Ovary (tissue), 9 donors: ENCODE data around the gene MACC1. TPM values are rescaled to one million over a fixed set of nuclear protein-coding genes. Genes with fewer than 3 reads are reported as not detected.

Experiments
- DNase-seq, 5 donors: peaks; one replicate each; pipeline ENCODE4 v3.0.0-alpha.2; 2019 to 2020
- H3K27ac ChIP-seq, 2 donors: fragments of 200-600 bp; one replicate each; pipeline versions ENCODE4 v1.5.1 to v1.8.0; 2019 to 2022
- H3K27me3 ChIP-seq: fragments of 200-600 bp; one replicate; pipeline ENCODE4 v1.8.0; 2022
- H3K36me3 ChIP-seq: fragments of 200-600 bp; sonication (generic); one replicate; pipeline ENCODE4 v1.5.1; 2019
- H3K4me1 ChIP-seq: one replicate; pipeline ENCODE4 v1.8.1; 2013; ENCODE audit warnings: mild to moderate bottlenecking, moderate library complexity; ENCODE audit not compliant: insufficient read depth
- H3K4me3 ChIP-seq: fragments of 200-600 bp; sonication (generic); one replicate; pipeline ENCODE4 v1.5.1; 2017
- H3K9me3 ChIP-seq, 2 donors: fragments of 200-600 bp in 1 of 2; sonication (generic) in 1 of 2; one replicate each; pipeline versions ENCODE4 v1.5.1 to v1.8.1; 2013 to 2019; ENCODE audit warnings: mild to moderate bottlenecking in 1 of 2, moderate library complexity in 1 of 2
- CTCF ChIP-seq, 3 donors: fragments of 450-650 bp in 2 of 3; fragments of 200-600 bp in 1 of 3; IDR thresholded peaks; one replicate each; pipeline versions ENCODE4 v1.5.1 to v1.8.0; 2016 to 2022; ENCODE audit warnings: antibody characterized with exemption in 3 of 3, mild to moderate bottlenecking in 1 of 3
- EP300 ChIP-seq: sonication (generic); formaldehyde crosslinking; IDR thresholded peaks from one replicate; pipeline ENCODE4 v1.6.1; 2017; ENCODE audit warnings: antibody characterized with exemption
- POLR2A ChIP-seq: fragments of 450-650 bp; IDR thresholded peaks from one replicate; pipeline ENCODE4 v1.6.1; 2017; ENCODE audit warnings: antibody characterized with exemption, mild to moderate bottlenecking, moderate library complexity
- WGBS, 3 donors: extraction: QIAGEN DNeasy Blood & Tissue Kit in 1 of 3; methylation state at CpG; one replicate each; pipeline versions ENCODE4 v1.1.5 to v1.1.7; 2013 to 2017; 5-methylcytosine and 5-hydroxymethylcytosine counted together
- intact Hi-C, 4 donors: fragments of 100-400 bp; cut with DNase I; formaldehyde crosslinking; loops; one replicate each; pipeline versions ENCODE4 v1.11.0 to v1.15.1; 2022 to 2023
- polyA plus RNA-seq, 2 donors: library from polyadenylated mRNA; stranded (reverse); fragments of 200-250 nt in 1 of 2; fragments of 350-450 nt in 1 of 2; fragmentation: Illumina TruSeq in 1 of 2; extraction: RNeasy Lipid Tissue Mini Kit (QIAGEN cat#74804) in 1 of 2; gene quantifications; one replicate each; pipeline ENCODE4 v1.2.3, GENCODE V29; 2013 to 2014
- total RNA-seq, 7 donors: library from RNA; depleted of rRNA in 2 of 7; stranded (reverse); fragments of >200 nt in 2 of 7; fragmentation: NEBNext Ultra II Directional in 3 of 7; extraction: Animal tissue kit (Norgen Biotek cat#: 25700) in 3 of 7; gene quantifications; one replicate each; pipeline versions ENCODE4 v1.1.0 to v1.2.4, GENCODE V29; 2016 to 2023
- donor health status: DM: no; HTN: no; CAD: no; lungs with moderate emphysema.
- donor health status: DM: no; HTN: no; CAD: no.
- donor health status: Bipolar disorder and iron deficiency.
- donor health status: DM: yes; HTN: yes; CAD: no.
- donor health status: DM: no; HTN: no; CAD: no.
- donor health status: DM: yes; HTN: yes; CAD: no.

MACC1 gene
- total and polyA plus RNA-seq, 9 donors: 0.05 to 3.5 (median 0.33) TPM; not detected in 2

- no peaks in the 10 kb centered on the region for H3K4me1 ChIP-seq
- H3K27ac ChIP-seq: no peak overlapping the region
- no peak for DNase-seq
- H3K9me3 ChIP-seq: no peaks in the 10 kb centered on the region
- TF ChIP-seq CTCF (IDR thresholded peaks at IDR 0.05): no peak
- no peak for TF ChIP-seq POLR2A
- no peak for TF ChIP-seq EP300
- no peak overlapping the region for H3K4me3 ChIP-seq
- H3K36me3 ChIP-seq: no peaks in the 10 kb centered on the region
- H3K27me3 ChIP-seq: no peaks in the 10 kb centered on the region
- intact Hi-C loops: no loop called here
Observed at GRCh38 chr7:20228654-20229053, 11.5 kb upstream of the MACC1 start.

- intact Hi-C loops: no loop called here
- no peaks in the 10 kb centered on the region for H3K4me1 ChIP-seq
- no peak for DNase-seq
- 94 to 97% (median 94%) methylated on average over 2 of the region's 2 CpGs for WGBS, 3 donors
- H3K27ac ChIP-seq: no peak overlapping the region
- H3K27me3 ChIP-seq: no peaks in the 10 kb centered on the region
- H3K36me3 ChIP-seq: no peaks in the 10 kb centered on the region
- TF ChIP-seq EP300 (no peak), CTCF (IDR thresholded peaks at IDR 0.05) (no peak), POLR2A (no peak)
- no peak overlapping the region for H3K4me3 ChIP-seq
- H3K9me3 ChIP-seq: no peaks in the 10 kb centered on the region
Observed at GRCh38 chr7:20227291-20227795, 10.2 kb upstream of the MACC1 start.

- Histone ChIP-seq H3K36me3 (no peaks in the 10 kb centered on the region), H3K4me3 (no peak overlapping the region), H3K9me3 (no peaks in the 10 kb centered on the region), H3K4me1 (no peaks in the 10 kb centered on the region), H3K27me3 (no peaks in the 10 kb centered on the region), H3K27ac (no peak overlapping the region)
- intact Hi-C loops: no loop called here
- TF ChIP-seq POLR2A (no peak), EP300 (no peak), CTCF (IDR thresholded peaks at IDR 0.05) (no peak)
- 44 to 59% (median 47%) methylated on average over 1 of the region's 1 CpG for WGBS, 3 donors
- no peak for DNase-seq
Observed at GRCh38 chr7:20226860-20227259, 9.7 kb upstream of the MACC1 start.

GRCh38 chr7:20225384-20225783 lies 8.2 kb upstream of the MACC1 start:
- no peaks in the 10 kb centered on the region for H3K4me1 ChIP-seq
- DNase-seq: no peak

GRCh38 chr7:20224025-20224424 lies 6.8 kb upstream of the MACC1 start:
- Histone ChIP-seq H3K4me3 (no peak overlapping the region), H3K4me1 (no peaks in the 10 kb centered on the region), H3K27me3 (no peaks in the 10 kb centered on the region), H3K9me3 (no peaks in the 10 kb centered on the region), H3K27ac (no peak overlapping the region), H3K36me3 (no peaks in the 10 kb centered on the region)
- DNase-seq: no peak
- intact Hi-C loops: no loop called here
- no peak for TF ChIP-seq POLR2A
- no peak for TF ChIP-seq CTCF (IDR thresholded peaks at IDR 0.05)
- no peak for TF ChIP-seq EP300

More at GRCh38 chr7:20225384-20225783, 8.2 kb upstream of the MACC1 start:
- Histone ChIP-seq H3K36me3 (no peaks in the 10 kb centered on the region), H3K9me3 (no peaks in the 10 kb centered on the region), H3K27ac (no peak overlapping the region), H3K27me3 (no peaks in the 10 kb centered on the region), H3K4me3 (no peak overlapping the region)
- WGBS, 3 donors: 90 to 97% (median 96%) methylated on average over 2 of the region's 2 CpGs
- TF ChIP-seq EP300: no peak
- intact Hi-C loops: no loop called here
